ENCODE data around the gene SCGB3A1.

DNA sequence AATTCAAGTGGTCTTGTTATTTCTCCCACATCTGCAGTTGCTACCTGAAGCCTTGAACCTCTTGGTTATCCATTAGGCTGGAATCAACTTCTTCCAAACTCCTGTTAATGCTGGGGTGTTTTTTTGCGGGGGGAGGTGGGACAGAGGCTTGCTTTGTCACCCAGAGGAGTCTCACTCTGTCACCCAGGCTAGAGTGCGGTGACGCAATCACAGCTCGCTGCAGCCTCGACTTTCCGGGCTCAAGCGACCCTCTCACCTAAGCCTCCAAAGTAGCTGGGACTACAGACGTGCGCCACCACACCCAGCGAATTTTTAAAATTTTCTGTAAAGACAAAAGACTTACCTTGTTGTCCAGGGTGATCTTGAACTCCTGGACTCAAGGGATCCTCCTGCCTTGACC lies 4.4 kb downstream of the SCGB3A1 start:
- TF ChIP-seq, protein P1, sequence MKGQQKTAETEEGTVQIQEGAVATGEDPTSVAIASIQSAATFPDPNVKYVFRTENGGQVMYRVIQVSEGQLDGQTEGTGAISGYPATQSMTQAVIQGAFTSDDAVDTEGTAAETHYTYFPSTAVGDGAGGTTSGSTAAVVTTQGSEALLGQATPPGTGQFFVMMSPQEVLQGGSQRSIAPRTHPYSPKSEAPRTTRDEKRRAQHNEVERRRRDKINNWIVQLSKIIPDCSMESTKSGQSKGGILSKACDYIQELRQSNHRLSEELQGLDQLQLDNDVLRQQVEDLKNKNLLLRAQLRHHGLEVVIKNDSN (IDR thresholded peaks at IDR 0.05), result no peak
- TF ChIP-seq FOXM1 (IDR thresholded peaks at IDR 0.05; ENCODE audit: borderline replicate concordance, low read depth), result no peak
- TF ChIP-seq, protein P2, sequence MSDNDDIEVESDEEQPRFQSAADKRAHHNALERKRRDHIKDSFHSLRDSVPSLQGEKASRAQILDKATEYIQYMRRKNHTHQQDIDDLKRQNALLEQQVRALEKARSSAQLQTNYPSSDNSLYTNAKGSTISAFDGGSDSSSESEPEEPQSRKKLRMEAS (IDR thresholded peaks at IDR 0.05), result no peak
- no peak for TF ChIP-seq CREB1 (IDR thresholded peaks at IDR 0.05; ENCODE audit: low read depth)
- TF ChIP-seq, protein P3, sequence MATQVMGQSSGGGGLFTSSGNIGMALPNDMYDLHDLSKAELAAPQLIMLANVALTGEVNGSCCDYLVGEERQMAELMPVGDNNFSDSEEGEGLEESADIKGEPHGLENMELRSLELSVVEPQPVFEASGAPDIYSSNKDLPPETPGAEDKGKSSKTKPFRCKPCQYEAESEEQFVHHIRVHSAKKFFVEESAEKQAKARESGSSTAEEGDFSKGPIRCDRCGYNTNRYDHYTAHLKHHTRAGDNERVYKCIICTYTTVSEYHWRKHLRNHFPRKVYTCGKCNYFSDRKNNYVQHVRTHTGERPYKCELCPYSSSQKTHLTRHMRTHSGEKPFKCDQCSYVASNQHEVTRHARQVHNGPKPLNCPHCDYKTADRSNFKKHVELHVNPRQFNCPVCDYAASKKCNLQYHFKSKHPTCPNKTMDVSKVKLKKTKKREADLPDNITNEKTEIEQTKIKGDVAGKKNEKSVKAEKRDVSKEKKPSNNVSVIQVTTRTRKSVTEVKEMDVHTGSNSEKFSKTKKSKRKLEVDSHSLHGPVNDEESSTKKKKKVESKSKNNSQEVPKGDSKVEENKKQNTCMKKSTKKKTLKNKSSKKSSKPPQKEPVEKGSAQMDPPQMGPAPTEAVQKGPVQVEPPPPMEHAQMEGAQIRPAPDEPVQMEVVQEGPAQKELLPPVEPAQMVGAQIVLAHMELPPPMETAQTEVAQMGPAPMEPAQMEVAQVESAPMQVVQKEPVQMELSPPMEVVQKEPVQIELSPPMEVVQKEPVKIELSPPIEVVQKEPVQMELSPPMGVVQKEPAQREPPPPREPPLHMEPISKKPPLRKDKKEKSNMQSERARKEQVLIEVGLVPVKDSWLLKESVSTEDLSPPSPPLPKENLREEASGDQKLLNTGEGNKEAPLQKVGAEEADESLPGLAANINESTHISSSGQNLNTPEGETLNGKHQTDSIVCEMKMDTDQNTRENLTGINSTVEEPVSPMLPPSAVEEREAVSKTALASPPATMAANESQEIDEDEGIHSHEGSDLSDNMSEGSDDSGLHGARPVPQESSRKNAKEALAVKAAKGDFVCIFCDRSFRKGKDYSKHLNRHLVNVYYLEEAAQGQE (IDR thresholded peaks at IDR 0.05; ENCODE audit: low read depth), result no peak
- TF ChIP-seq EGR1 (IDR thresholded peaks at IDR 0.05), result no peak
- no peak for TF ChIP-seq NFIC (IDR thresholded peaks at IDR 0.05)
- no peak for TF ChIP-seq RAD21 (IDR thresholded peaks at IDR 0.05; ENCODE audit: low read depth)
- 0 out of 2 replicates have a peak, but pooled peaks have one; percentile 20 for TF ChIP-seq CEBPB (IDR thresholded peaks at IDR 0.05)
- TF ChIP-seq EP300 (IDR thresholded peaks at IDR 0.05; ENCODE audit: borderline replicate concordance), result no peak
- no peak for TF ChIP-seq TCF12 (IDR thresholded peaks at IDR 0.05; ENCODE audit: low read depth)

All from Ishikawa (cell line).